Neuronal stem cell (in vitro differentiated cells): ENCODE measurements around the gene CSF2RB.
A peak's percentile ranks its signal among the peaks of the same experiment; 100 is the strongest.

Experiments
- DNase-seq: peaks from one replicate; pipeline ENCODE4 v3.0.0-alpha.2; 2013; ENCODE audit warnings: low spot score
- H2AFZ ChIP-seq: one replicate; pipeline ENCODE4 v1.6.1; 2013; ENCODE audit warnings: mild to moderate bottlenecking, low read length, inconsistent platforms
- H2AK5ac ChIP-seq: 2 replicates; pipeline ENCODE4 v1.6.1; 2013; ENCODE audit warnings: low read depth, mild to moderate bottlenecking, inconsistent platforms, low read length, moderate library complexity, mixed read lengths
- H2BK120ac ChIP-seq: 2 replicates; pipeline ENCODE4 v1.6.1; 2013; ENCODE audit warnings: low read depth, mild to moderate bottlenecking, inconsistent platforms, low read length, moderate library complexity, mixed read lengths
- H2BK12ac ChIP-seq: one replicate; pipeline ENCODE4 v1.6.1; 2013; ENCODE audit warnings: low read length, inconsistent platforms
- H2BK15ac ChIP-seq: 2 replicates; pipeline ENCODE4 v1.6.1; 2013; ENCODE audit warnings: mild to moderate bottlenecking, low read length, inconsistent platforms, mixed read lengths
- H2BK5ac ChIP-seq: one replicate; pipeline ENCODE4 v1.6.1; 2013; ENCODE audit warnings: inconsistent platforms, mild to moderate bottlenecking, low read length, moderate library complexity
- H3K14ac ChIP-seq: one replicate; pipeline ENCODE4 v1.6.1; 2013; ENCODE audit warnings: low read length, inconsistent platforms
- H3K18ac ChIP-seq: 2 replicates; pipeline ENCODE4 v1.6.1; 2013; ENCODE audit warnings: low read length, inconsistent platforms
- H3K23ac ChIP-seq: 2 replicates; pipeline ENCODE4 v1.6.1; 2013; ENCODE audit warnings: low read depth, mild to moderate bottlenecking, mixed read lengths, low read length, inconsistent platforms; ENCODE audit not compliant: poor library complexity
- H3K27ac ChIP-seq: replicated peaks from 3 replicates; pipeline ENCODE4 v1.5.1; 2013; ENCODE audit warnings: low read length, inconsistent platforms
- H3K27me3 ChIP-seq, 3 experiments: 2 replicates each; pipeline ENCODE4 v1.6.1; 2013; ENCODE audit warnings: low read length in 3 of 3, mild to moderate bottlenecking in 2 of 3, inconsistent platforms in 1 of 3, low read depth in 1 of 3, mixed read lengths in 1 of 3, moderate library complexity in 1 of 3; ENCODE audit not compliant: control insufficient read depth in 3 of 3, insufficient read depth in 3 of 3
- H3K36me3 ChIP-seq, 2 donors: replicated peaks in 1 of 2; 2 replicates each; pipeline ENCODE4 v1.6.1; 2013; ENCODE audit warnings: low read length in 2 of 2; ENCODE audit not compliant: control insufficient read depth in 2 of 2, insufficient read depth in 2 of 2
- H3K4ac ChIP-seq: 2 replicates; pipeline ENCODE4 v1.6.1; 2013; ENCODE audit warnings: inconsistent platforms, mild to moderate bottlenecking, low read length, moderate library complexity
- H3K4me1 ChIP-seq, 2 donors: 1 replicate in 1 of 2; 2 replicates in 1 of 2; pipeline ENCODE4 v1.6.1; 2013; ENCODE audit warnings: low read length in 2 of 2, low read depth in 1 of 2; ENCODE audit not compliant: control insufficient read depth in 2 of 2, insufficient read depth in 1 of 2
- H3K4me2 ChIP-seq: one replicate; pipeline ENCODE4 v1.6.1; 2013; ENCODE audit warnings: mild to moderate bottlenecking, low read length, inconsistent platforms; ENCODE audit not compliant: insufficient read depth, poor library complexity, severe bottlenecking
- H3K4me3 ChIP-seq, 2 donors: 2 replicates each; pipeline ENCODE4 v1.5.1; 2013; ENCODE audit warnings: low read length in 2 of 2, mild to moderate bottlenecking in 2 of 2, inconsistent platforms in 1 of 2, moderate library complexity in 1 of 2
- H3K79me1 ChIP-seq: one replicate; pipeline ENCODE4 v1.6.1; 2013; ENCODE audit warnings: low read depth, mild to moderate bottlenecking, inconsistent platforms, low read length, moderate library complexity
- H3K9ac ChIP-seq: one replicate; pipeline ENCODE4 v1.6.1; 2013; ENCODE audit warnings: mild to moderate bottlenecking, low read depth, low read length, inconsistent platforms; ENCODE audit not compliant: poor library complexity
- H3K9me3 ChIP-seq, 2 donors: replicated peaks in 1 of 2; 2 replicates each; pipeline versions ENCODE3 to v1.6.1; 2013; ENCODE audit warnings: low read length in 2 of 2, mild to moderate bottlenecking in 2 of 2, inconsistent platforms in 1 of 2, low read depth in 1 of 2, mixed read lengths in 1 of 2, moderate library complexity in 1 of 2; ENCODE audit not compliant: control insufficient read depth in 2 of 2, insufficient read depth in 1 of 2
- H4K8ac ChIP-seq: one replicate; pipeline ENCODE4 v1.6.1; 2013; ENCODE audit warnings: low read depth, mild to moderate bottlenecking, inconsistent platforms, low read length, moderate library complexity
- H4K91ac ChIP-seq: one replicate; pipeline ENCODE4 v1.6.1; 2013; ENCODE audit warnings: low read length, low read depth, mild to moderate bottlenecking, inconsistent platforms; ENCODE audit not compliant: poor library complexity
- WGBS, 2 donors: extraction: QIAGEN DNeasy Blood & Tissue Kit; methylation state at CpG; one replicate each; pipeline ENCODE4 v1.1.7; 2013; ENCODE audit warnings: missing lambda C conversion rate in 2 of 2, mixed read lengths in 1 of 2; ENCODE audit not compliant: insufficient read length in 2 of 2, insufficient replicate concordance in 1 of 2; ENCODE audit errors: extremely low coverage in 2 of 2; 5-methylcytosine and 5-hydroxymethylcytosine counted together

CSF2RB gene

DNA sequence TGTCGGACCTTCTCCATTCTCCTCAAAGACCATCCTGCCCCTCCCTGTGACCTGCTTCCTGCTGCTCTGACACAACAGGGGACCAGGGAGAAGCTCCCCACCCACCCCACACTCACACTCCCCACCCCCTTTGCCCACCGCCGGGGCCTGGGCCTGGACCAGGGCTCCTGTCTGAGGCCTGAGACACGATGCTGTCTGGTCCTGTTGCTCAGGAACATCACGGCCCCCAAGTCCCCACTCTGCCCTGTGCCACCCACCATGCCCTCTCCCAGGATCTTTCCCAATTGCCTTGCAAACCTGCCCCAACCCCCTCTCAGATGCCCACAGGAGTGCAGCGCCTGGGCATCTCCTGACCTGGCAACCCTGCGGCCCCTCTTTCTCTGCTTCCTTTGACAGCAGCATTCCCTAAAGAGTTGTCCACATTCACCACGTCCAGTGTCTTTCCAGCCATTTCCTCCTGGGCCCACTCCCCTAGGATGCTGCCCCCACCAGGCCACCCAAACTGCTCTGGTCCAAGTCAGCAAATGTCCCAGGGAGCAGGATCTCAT is 10.8 kb downstream of the CSF2RB start:
- H4K91ac ChIP-seq = no peak overlapping the region
- no peaks in the 10 kb centered on the region for H3K36me3 ChIP-seq
- no CpG with 5 or more reads among the region's 8 CpGs for WGBS, 2 donors
- H3K23ac ChIP-seq = no peak overlapping the region
- no peak overlapping the region for H2BK5ac ChIP-seq
- no peak overlapping the region for H3K27ac ChIP-seq
- no peak overlapping the region for H2BK12ac ChIP-seq
- DNase-seq = no peak
- H3K79me1 ChIP-seq = no peaks in the 10 kb centered on the region
- peaks cover 12 to 15% of the 10 kb centered on the region in 2 donors for H3K4me1 ChIP-seq
- H3K18ac ChIP-seq = peak overlapping the region; percentile 27
- peaks cover 0 to 4% of the 10 kb centered on the region in 2 donors for H3K9me3 ChIP-seq
- H3K4me2 ChIP-seq = no peak overlapping the region
- H3K4me3 ChIP-seq = no peak overlapping the region
- no peak overlapping the region for H4K8ac ChIP-seq
- H2BK15ac ChIP-seq = no peak overlapping the region
- H3K9ac ChIP-seq = no peak overlapping the region
- H2AK5ac ChIP-seq = no peak overlapping the region
- peaks cover 0 to 13% (median 0%) of the 10 kb centered on the region in 3 experiments for H3K27me3 ChIP-seq
- H2AFZ ChIP-seq = no peak overlapping the region
- H3K14ac ChIP-seq = no peak overlapping the region
- no peak overlapping the region for H2BK120ac ChIP-seq
- no peak overlapping the region for H3K4ac ChIP-seq

DNA sequence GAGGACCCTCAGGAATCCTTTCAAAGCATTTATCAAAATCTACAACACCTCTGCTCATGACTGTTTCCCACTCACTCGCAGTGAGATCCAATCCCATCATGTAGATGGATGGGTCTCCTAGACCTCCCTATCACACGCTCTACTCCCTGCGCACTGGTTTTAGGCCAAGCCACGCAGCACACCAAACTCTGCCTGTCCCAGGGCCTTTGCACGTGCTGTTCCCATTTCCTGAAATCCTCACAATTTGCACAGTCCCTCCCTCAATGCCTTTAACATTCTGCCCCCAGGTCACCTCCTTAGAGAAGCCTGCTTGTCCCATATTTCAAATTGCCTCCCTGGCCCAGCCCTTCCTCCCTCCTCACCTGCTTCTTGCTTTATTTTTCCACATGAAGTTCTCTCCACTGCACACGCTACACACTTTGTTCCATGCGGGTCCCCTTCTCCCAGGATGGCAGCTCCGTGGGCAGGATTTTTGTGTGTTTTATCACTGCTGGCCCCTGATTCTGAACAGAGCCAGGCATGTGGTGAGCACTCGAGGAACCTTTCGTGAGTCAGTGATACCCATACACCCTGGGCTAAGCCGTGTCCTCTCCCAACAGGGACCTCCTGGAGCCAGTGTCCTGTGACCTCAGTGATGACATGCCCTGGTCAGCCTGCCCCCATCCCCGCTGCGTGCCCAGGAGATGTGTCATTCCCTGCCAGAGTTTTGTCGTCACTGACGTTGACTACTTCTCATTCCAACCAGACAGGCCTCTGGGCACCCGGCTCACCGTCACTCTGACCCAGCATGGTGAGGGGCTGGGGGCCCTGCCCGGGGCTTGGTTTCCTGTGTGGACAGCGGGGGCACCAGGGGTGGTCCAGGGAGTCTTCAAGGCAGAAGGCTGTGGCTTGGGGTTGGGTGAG is 12.2 kb downstream of the CSF2RB start:
- H3K79me1 ChIP-seq = no peaks in the 10 kb centered on the region
- peak overlapping the region; percentile 7 for H3K9ac ChIP-seq
- H3K4me3 ChIP-seq = no peak overlapping the region
- no peak overlapping the region for H2BK5ac ChIP-seq
- peaks cover 12 to 18% of the 10 kb centered on the region in 2 donors for H3K4me1 ChIP-seq
- DNase-seq = no peak
- no peak overlapping the region for H3K4ac ChIP-seq
- no peak overlapping the region for H2BK120ac ChIP-seq
- no peak overlapping the region for H3K27ac ChIP-seq
- no peak overlapping the region for H3K4me2 ChIP-seq
- H2AFZ ChIP-seq = no peak overlapping the region
- no peak overlapping the region for H4K8ac ChIP-seq
- H4K91ac ChIP-seq = no peak overlapping the region
- H3K36me3 ChIP-seq = no peaks in the 10 kb centered on the region
- no CpG with 5 or more reads among the region's 19 CpGs for WGBS, 2 donors
- no peak overlapping the region for H2BK15ac ChIP-seq
- peaks cover 0 to 4% of the 10 kb centered on the region in 2 donors for H3K9me3 ChIP-seq
- peak overlapping the region; percentile 73 for H2BK12ac ChIP-seq
- peak overlapping the region; percentile 58 for H3K14ac ChIP-seq
- H3K18ac ChIP-seq = peak overlapping the region; percentile 65
- no peak overlapping the region for H3K23ac ChIP-seq
- peak overlapping the region; percentile 39 for H2AK5ac ChIP-seq
- peaks cover 0 to 20% (median 0%) of the 10 kb centered on the region in 3 experiments for H3K27me3 ChIP-seq

DNA sequence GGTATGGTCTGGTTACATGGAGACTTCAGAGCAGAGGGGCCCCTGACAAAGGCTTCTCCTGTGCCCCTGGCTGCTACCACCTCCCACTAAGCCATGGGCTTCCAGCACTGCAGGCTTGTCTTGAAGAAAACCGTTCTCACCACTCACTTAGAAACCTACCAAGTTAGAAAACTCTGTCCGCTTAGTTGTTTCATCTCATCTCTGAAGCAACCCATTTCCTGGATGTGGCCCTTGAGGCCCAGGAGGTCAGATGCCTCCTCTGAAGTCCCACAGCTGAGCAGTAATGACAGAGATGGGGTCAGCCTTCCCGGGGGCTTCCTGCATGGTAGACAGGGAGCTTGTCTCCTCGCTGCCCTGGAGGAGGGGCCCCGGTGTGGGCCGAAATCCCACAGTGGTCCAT is 12.9 kb downstream of the CSF2RB start:
- DNase-seq = no peak
- no CpG with 5 or more reads among the region's 6 CpGs for WGBS, 2 donors
- H3K9me3 ChIP-seq = peaks cover 0 to 4% of the 10 kb centered on the region in 2 donors
- no peak overlapping the region for H3K27ac ChIP-seq
- no peak overlapping the region for H4K91ac ChIP-seq
- H3K4ac ChIP-seq = no peak overlapping the region
- no peak overlapping the region for H3K4me3 ChIP-seq
- H2BK5ac ChIP-seq = no peak overlapping the region
- H3K14ac ChIP-seq = no peak overlapping the region
- H3K4me1 ChIP-seq = peaks cover 12 to 18% of the 10 kb centered on the region in 2 donors
- H2AFZ ChIP-seq = no peak overlapping the region
- no peak overlapping the region for H4K8ac ChIP-seq
- no peaks in the 10 kb centered on the region for H3K36me3 ChIP-seq
- H3K4me2 ChIP-seq = no peak overlapping the region
- no peaks in the 10 kb centered on the region for H3K79me1 ChIP-seq
- no peak overlapping the region for H3K23ac ChIP-seq
- no peak overlapping the region for H2BK15ac ChIP-seq
- peaks cover 0 to 24% (median 0%) of the 10 kb centered on the region in 3 experiments for H3K27me3 ChIP-seq
- no peak overlapping the region for H2BK12ac ChIP-seq
- no peak overlapping the region for H2BK120ac ChIP-seq
- no peak overlapping the region for H3K18ac ChIP-seq
- peak overlapping the region; percentile 39 for H2AK5ac ChIP-seq
- H3K9ac ChIP-seq = no peak overlapping the region

DNA sequence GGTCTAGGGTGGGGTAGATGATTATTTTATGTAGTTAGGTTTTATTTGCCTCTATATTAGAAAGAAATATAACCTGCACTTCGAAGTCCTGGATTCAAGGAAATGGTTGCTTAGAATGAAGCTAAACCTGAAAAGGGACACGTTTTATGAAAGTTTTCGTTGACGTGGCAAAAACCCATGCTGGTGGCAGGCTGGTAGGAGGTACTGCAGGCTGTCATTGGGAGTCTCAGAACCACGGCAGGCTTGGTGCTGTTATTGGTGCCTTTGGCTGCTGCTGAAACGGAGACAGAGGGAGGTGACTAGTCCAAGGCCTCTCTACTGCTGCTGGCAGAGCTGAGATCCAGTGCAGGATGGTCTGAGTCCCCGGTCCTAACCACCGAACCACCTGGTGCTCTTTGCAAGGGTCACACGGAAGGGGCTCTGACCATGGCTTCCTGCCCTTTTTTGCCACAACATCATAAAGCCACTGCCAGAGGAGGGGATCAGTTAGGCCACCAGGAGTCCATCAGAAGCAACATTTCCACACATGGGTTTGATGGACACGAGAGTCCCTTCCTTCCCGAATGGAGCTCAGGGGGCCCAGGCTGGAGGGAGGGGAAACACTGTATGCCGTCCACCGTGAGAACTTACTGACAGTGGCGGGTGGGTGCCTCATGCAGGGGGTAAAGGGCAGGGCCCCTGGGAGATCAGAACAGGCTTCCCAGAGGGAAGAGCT is 13.4 kb downstream of the CSF2RB start:
- Histone ChIP-seq H3K4me1 (peaks cover 11 to 14% of the 10 kb centered on the region in 2 donors), H3K36me3 (no peaks in the 10 kb centered on the region), H2BK12ac (no peak overlapping the region), H3K27me3 (peaks cover 0 to 29% (median 0%) of the 10 kb centered on the region in 3 experiments), H4K91ac (no peak overlapping the region), H3K4me3 (no peak overlapping the region), H2BK5ac (no peak overlapping the region), H2AK5ac (no peak overlapping the region), H3K4me2 (no peak overlapping the region), H3K79me1 (no peaks in the 10 kb centered on the region), H3K27ac (no peak overlapping the region), H3K9me3 (peaks cover 0 to 4% of the 10 kb centered on the region in 2 donors), H3K14ac (no peak overlapping the region), H2AFZ (no peak overlapping the region), H2BK15ac (no peak overlapping the region), H3K18ac (no peak overlapping the region), H4K8ac (no peak overlapping the region), H3K9ac (no peak overlapping the region), H3K4ac (no peak overlapping the region), H3K23ac (no peak overlapping the region), H2BK120ac (no peak overlapping the region)
- DNase-seq = no peak
- no CpG with 5 or more reads among the region's 14 CpGs for WGBS, 2 donors
